ENCODE data around the gene GDF10.

- TF ChIP-seq POLR2A (IDR thresholded peaks at IDR 0.05) (no peak), CTCF (IDR thresholded peaks at IDR 0.05 in 8 of 11, conservative IDR thresholded peaks at IDR 0.05 in 3 of 11) (no peak), POLR2AphosphoS5 (IDR thresholded peaks at IDR 0.05) (no peak)
These were observed 58.5 kb downstream of the GDF10 start for GRCh38 chr10:47358457-47358856.
